ENCODE measurements around the gene SKAP2.

Gene SKAP2

DNA sequence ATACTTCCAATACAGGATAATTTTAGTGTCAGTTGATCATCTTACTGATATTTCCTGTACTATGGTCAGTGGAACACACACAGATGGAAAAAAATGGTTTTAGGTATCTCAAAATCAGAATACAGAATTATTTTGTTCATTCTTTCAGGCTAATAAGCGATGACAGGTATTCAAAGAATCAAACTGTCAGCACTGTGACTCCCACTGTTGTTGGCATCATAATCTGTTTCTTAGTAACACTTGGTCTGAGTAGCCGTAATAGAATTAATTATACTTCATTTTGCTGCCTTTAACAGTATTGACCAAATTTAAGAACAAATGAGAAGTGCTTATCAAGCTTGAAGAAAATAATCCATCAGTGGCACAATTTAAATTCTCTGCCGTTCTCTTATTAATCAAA lies 215.0 kb downstream of the SKAP2 start:
- Histone ChIP-seq H3K9ac (no peak overlapping the region), H3K27ac (no peak overlapping the region), H3K4me1 (no peaks in the 10 kb centered on the region), H3K27me3 (ENCODE audit: control insufficient read depth, insufficient read depth, low read length) (no peaks in the 10 kb centered on the region), H3K9me3 (ENCODE audit: control insufficient read depth, low read length) (no peaks in the 10 kb centered on the region), H3K4me2 (ENCODE audit: low read length) (no peak overlapping the region), H3K4me3 (ENCODE audit: low read depth, low read length) (no peak overlapping the region), H3K36me3 (ENCODE audit: control insufficient read depth, insufficient read depth, low read length) (no peaks in the 10 kb centered on the region), H3K79me2 (no peaks in the 10 kb centered on the region), H2AFZ (no peak overlapping the region)
- TF ChIP-seq CTCF (IDR thresholded peaks at IDR 0.05) = no peak

DNA sequence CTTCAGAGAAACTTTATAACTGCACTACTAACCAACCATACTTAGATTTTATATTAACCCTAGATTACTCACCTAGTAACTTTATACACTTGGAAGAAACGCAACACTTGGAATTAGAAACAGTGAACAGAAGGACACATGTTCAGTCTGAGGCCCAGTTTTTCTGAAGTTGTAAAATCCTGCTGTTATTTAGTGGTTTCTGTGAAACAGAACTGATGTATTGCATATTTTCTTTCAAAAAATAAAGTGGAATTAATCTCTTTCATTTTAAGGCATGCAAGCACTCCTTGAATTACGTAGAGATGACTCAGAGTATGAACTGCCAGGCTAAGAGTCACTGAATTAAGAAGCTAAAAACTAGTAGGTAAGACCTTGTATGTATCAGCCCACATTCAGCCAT lies 215.8 kb downstream of the SKAP2 start:
- no peak overlapping the region for H3K27ac ChIP-seq
- no peak for TF ChIP-seq CTCF (IDR thresholded peaks at IDR 0.05)
- no peak overlapping the region for H2AFZ ChIP-seq
- no peaks in the 10 kb centered on the region for H3K79me2 ChIP-seq
- no peak overlapping the region for H3K4me3 ChIP-seq (ENCODE audit: low read depth, low read length)
- no peak overlapping the region for H3K4me2 ChIP-seq (ENCODE audit: low read length)
- H3K4me1 ChIP-seq = no peaks in the 10 kb centered on the region
- no peaks in the 10 kb centered on the region for H3K9me3 ChIP-seq (ENCODE audit: control insufficient read depth, low read length)
- H3K27me3 ChIP-seq (ENCODE audit: control insufficient read depth, insufficient read depth, low read length) = no peaks in the 10 kb centered on the region
- H3K36me3 ChIP-seq (ENCODE audit: control insufficient read depth, insufficient read depth, low read length) = no peaks in the 10 kb centered on the region
- no peak overlapping the region for H3K9ac ChIP-seq

DNA sequence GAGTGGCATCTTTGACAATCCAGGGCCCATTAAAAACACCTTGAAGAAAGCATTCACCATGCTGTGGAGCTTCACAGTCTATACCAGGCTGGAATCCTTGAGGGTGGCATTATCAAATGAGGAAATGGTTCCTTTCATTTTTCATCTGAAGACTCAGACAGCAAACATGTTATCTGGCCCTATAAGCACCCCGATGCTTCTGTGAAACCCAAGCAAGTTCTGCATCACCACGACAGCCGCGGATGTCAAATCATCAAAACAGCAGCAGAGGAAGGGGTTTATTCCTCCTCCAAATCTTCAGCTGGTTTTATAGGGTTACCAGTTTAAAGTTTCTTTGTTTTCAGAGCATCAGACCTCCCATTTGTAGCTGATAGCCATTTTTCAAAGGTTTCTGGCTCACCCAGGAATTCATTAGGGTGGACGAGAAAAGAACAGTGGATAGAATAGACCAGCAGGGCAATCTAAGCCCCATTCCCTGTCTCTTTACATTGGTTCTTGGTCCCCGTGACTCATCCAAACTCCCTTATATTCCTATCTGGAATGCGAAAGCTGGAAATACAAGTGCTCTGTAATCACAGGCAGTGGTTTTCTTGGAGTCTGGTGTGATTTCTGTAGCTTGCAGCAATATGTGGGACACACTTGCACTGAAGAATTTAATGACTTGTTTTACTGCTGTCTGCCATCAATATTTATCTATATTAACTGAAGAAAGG lies 217.9 kb downstream of the SKAP2 start:
- no peak overlapping the region for H3K9ac ChIP-seq
- H3K4me2 ChIP-seq (ENCODE audit: low read length) = no peak overlapping the region
- H2AFZ ChIP-seq = no peak overlapping the region
- H3K4me1 ChIP-seq = no peaks in the 10 kb centered on the region
- no peaks in the 10 kb centered on the region for H3K27me3 ChIP-seq (ENCODE audit: control insufficient read depth, insufficient read depth, low read length)
- no peaks in the 10 kb centered on the region for H3K36me3 ChIP-seq (ENCODE audit: control insufficient read depth, insufficient read depth, low read length)
- H3K4me3 ChIP-seq (ENCODE audit: low read depth, low read length) = no peak overlapping the region
- H3K79me2 ChIP-seq = no peaks in the 10 kb centered on the region
- H3K9me3 ChIP-seq (ENCODE audit: control insufficient read depth, low read length) = no peaks in the 10 kb centered on the region
- no peak overlapping the region for H3K27ac ChIP-seq
- TF ChIP-seq CTCF (IDR thresholded peaks at IDR 0.05) = no peak

DNA sequence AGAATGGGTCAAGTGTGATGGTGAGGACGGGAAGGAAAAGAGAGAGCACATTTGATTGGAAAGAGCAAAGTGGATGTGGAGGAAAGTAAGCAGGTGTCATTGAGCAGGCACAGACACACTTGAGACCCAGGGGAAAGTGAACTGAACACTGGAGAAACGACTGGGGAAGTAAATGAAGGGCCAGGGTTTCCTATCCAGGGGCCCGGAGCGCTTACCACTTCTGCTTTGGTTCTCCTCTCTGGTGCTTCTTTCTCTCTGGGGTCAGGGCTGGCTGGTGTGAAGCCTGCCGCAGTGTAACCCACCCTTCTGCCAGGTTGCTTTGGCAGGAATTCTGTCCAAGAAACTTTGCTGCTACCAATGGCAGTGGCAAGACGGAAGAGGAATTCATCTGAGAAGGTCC lies 219.3 kb downstream of the SKAP2 start:
- Histone ChIP-seq H3K4me3 (ENCODE audit: low read depth, low read length) (no peak overlapping the region), H3K36me3 (ENCODE audit: control insufficient read depth, insufficient read depth, low read length) (no peaks in the 10 kb centered on the region), H3K9me3 (ENCODE audit: control insufficient read depth, low read length) (no peaks in the 10 kb centered on the region)

More for the DNA sequence above, 219.3 kb downstream of the SKAP2 start:
- no peaks in the 10 kb centered on the region for H3K27me3 ChIP-seq (ENCODE audit: control insufficient read depth, insufficient read depth, low read length)
- H3K4me2 ChIP-seq (ENCODE audit: low read length) = no peak overlapping the region
- no peak overlapping the region for H3K9ac ChIP-seq
- H3K4me1 ChIP-seq = no peaks in the 10 kb centered on the region
- H3K27ac ChIP-seq = no peak overlapping the region
- H3K79me2 ChIP-seq = no peaks in the 10 kb centered on the region
- TF ChIP-seq CTCF (IDR thresholded peaks at IDR 0.05) = no peak
- H2AFZ ChIP-seq = no peak overlapping the region

Measured in parathyroid adenoma (tissue), 2 donors.